ENCODE measurements around the gene RRAGD. TPM values are rescaled to one million over a fixed set of nuclear protein-coding genes. Genes with fewer than 3 reads are reported as not detected.

The RRAGD gene
- total and polyA plus RNA-seq, 2 experiments from 2014 or later = 7.0 to 20.1 TPM

- no peaks in the 10 kb centered on the region for H3K9me2 ChIP-seq (ENCODE audit: insufficient read depth)
- H3K4me1 ChIP-seq (ENCODE audit: insufficient read depth) = peaks cover 24% of the 10 kb centered on the region
- H3K9me3 Mint-ChIP-seq = no peaks in the 10 kb centered on the region
- peaks cover 12% of the 10 kb centered on the region for H3K79me2 ChIP-seq (replicated peaks; ENCODE audit: insufficient read depth)
- H3K27me3 ChIP-seq (ENCODE audit: insufficient read depth) = peaks cover 39% of the 10 kb centered on the region
- H4K20me1 ChIP-seq (replicated peaks; ENCODE audit: insufficient read depth) = no peaks in the 10 kb centered on the region; the same call in 1 of the 2 replicates
- peak overlapping the region; percentile 91 for H2AFZ ChIP-seq
- DNase-seq (ENCODE audit: low spot score) = no peak
- H3K4me2 ChIP-seq = peak overlapping the region; percentile 80
- H3K27ac Mint-ChIP-seq = no peak overlapping the region
- no peaks in the 10 kb centered on the region for H3K36me3 ChIP-seq (ENCODE audit: insufficient read depth)
- TF ChIP-seq NANOG (IDR thresholded peaks at IDR 0.05; ENCODE audit: borderline replicate concordance) (no peak), JUNB (IDR thresholded peaks at IDR 0.05; ENCODE audit: unreplicated experiment) (no peak), CTCF (conservative IDR thresholded peaks at IDR 0.05; ENCODE audit: low read depth in 2 of 2) (no peak), ZNF331 (CRISPR knock-in tag; IDR thresholded peaks at IDR 0.05; ENCODE audit: low read depth) (no peak), POLR2AphosphoS5 (IDR thresholded peaks at IDR 0.05; ENCODE audit: low read depth) (no peak), REST (IDR thresholded peaks at IDR 0.05; ENCODE audit: unreplicated experiment) (no peak), ZNF462 (CRISPR knock-in tag; IDR thresholded peaks at IDR 0.05) (no peak), STAT1 (IDR thresholded peaks at IDR 0.05; ENCODE audit: unreplicated experiment) (no peak)
- H3K4me1 Mint-ChIP-seq = peaks cover 24% of the 10 kb centered on the region
- peak overlapping the region; percentile 90 for H3K4me3 ChIP-seq
- peak overlapping the region; percentile 85 for H3K4me3 Mint-ChIP-seq
- peaks cover 6% of the 10 kb centered on the region; the same call in 1 of the 2 replicates for H3F3A ChIP-seq (replicated peaks; ENCODE audit: low read depth)
- no peak for ATAC-seq
- no peaks in the 10 kb centered on the region for H3K36me3 Mint-ChIP-seq (ENCODE audit: low read depth)
- peaks cover 33% of the 10 kb centered on the region for H3K27me3 Mint-ChIP-seq (ENCODE audit: insufficient read depth, low read depth, poor library complexity)
- H3K27ac ChIP-seq (ENCODE audit: low read depth) = no peak overlapping the region
Measured at GRCh38 chr6:89413006-89413400, 930 bp upstream of the RRAGD start.
